Fibroblast of pulmonary artery (primary cell): ENCODE results near the gene RTL1.

Experiments
- DNase-seq: peaks from one replicate; pipeline ENCODE4 v3.0.0-alpha.2; 2010; ENCODE audit warnings: low read depth
- H3K4me3 ChIP-seq: replicated peaks from 2 replicates; pipeline ENCODE4 v1.5.1; 2011; ENCODE audit warnings: low read depth, mild to moderate bottlenecking, control low read depth, low read length, moderate library complexity
- CTCF ChIP-seq: IDR thresholded peaks from 2 replicates; pipeline ENCODE4 v1.5.1; 2011; ENCODE audit warnings: mild to moderate bottlenecking, control low read depth, low read length, inconsistent platforms; ENCODE audit errors: missing control alignments

RTL1 gene

DNA sequence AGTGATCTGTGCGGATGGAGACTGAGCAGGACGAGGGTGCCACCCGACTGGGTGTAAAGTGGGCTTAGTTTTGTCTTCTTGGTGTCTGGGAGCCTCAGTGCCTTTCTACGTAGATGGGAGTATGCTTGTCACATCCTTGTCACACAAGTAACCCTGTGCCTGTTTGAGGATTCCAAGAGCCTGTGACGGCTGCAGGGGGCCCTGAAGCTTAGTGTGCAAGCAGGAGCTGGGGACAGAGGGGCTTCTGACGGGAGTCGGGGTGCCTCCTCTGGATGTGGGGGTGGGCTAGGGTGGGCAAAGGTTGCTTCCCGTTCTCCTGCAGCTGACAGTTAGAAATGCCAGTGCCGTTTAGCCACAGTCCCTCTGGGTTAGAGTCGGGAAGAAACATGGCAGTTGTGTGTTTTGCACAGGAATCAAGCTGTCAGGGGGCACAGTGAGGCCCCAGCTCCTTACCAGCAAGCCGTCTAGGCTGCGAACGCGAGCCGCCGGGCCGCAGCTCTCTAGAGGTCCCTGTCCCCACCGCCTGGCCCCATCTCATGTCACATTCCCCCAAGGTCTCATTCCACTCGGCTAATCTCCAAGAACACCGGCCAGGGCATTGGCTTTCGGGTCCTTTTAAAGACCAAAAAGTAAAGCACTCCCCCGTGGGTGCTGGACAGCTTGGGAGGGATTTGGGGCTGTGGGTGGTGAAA lies 7.0 kb downstream of the RTL1 start:
- no peak for TF ChIP-seq CTCF
- H3K4me3 ChIP-seq = no peak overlapping the region
- no peak for DNase-seq

DNA sequence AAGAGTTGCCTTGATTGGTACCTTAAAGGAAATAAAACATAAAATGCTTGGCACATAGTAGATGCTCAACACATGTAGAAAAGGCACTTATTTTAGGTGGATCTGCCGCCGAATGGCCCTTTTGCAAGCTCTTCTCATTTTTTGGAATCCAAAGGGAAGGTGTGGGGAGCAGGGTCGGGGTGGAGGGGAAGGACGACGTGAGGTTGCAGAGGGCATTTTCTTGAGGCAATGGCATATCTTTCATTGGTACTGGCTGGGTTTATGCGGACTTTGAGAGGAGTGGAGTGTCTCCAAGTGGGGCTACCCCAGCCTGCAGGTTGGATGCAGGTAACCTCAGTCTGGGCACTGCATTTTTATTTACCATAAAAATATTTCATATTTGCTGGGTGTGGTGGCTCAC lies 8.1 kb downstream of the RTL1 start:
- no peak overlapping the region for H3K4me3 ChIP-seq

GRCh38 chr14:100894416-100894815 lies 9.1 kb downstream of the RTL1 start:
- no peak overlapping the region for H3K4me3 ChIP-seq
- DNase-seq = no peak
- no peak for TF ChIP-seq CTCF

More for the DNA sequence above, 8.1 kb downstream of the RTL1 start:
- TF ChIP-seq CTCF = no peak
- no peak for DNase-seq

DNA sequence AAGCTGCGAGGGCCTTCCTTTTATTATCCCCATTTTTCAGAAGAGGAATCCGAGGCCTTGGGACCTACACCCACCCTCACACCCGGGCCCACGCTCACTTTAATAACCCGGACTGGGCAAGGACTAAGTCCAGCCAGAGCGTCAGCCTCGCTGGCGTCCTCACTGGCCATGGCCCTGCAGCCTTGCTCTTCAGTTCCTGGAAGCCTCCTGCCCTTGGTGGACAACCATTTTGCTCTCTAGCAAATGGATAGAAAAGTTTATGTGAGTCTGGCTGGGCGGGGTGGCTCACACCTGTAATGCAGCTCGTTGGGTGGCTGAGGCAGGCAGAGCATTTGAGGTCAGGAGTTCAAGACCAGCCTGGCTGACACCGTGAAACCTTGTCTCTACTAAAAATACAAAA lies 9.8 kb downstream of the RTL1 start:
- TF ChIP-seq CTCF = no peak
- no peak for DNase-seq
- no peak overlapping the region for H3K4me3 ChIP-seq

GRCh38 chr14:100893228-100893601 lies 10.3 kb downstream of the RTL1 start:
- no peak for DNase-seq
- H3K4me3 ChIP-seq = no peak overlapping the region
- no peak for TF ChIP-seq CTCF

GRCh38 chr14:100892496-100893227 lies 10.9 kb downstream of the RTL1 start:
- H3K4me3 ChIP-seq = no peak overlapping the region
- DNase-seq = no peak
- no peak for TF ChIP-seq CTCF
